HepG2 (cell line): ENCODE results near the gene TAS2R13. TPM values are rescaled to one million over a fixed set of nuclear protein-coding genes. Genes with fewer than 3 reads are reported as not detected.

Experiments used
- ATAC-seq: fragments of 200-7000 bp; cut with Tn5 transposase; 3 replicates; pipeline ENCODE4 v1.9.1; 2020; ENCODE audit warnings: mild to moderate bottlenecking, moderate library complexity
- BruUV-seq: library from RNA; stranded (reverse); fragments of 400-500 nt; replicated peaks from 2 replicates; lab custom pipeline; 2021; lab: Mats Ljungman, UMichigan
- CTCF ChIA-PET: fragments of 300-600 bp; formaldehyde crosslinking; extraction: SDS; loops from one replicate; lab custom pipeline; 2021; ENCODE audit warnings: low total read pairs, inconsistent platforms, low intra/inter-chr PET ratio; lab: Yijun Ruan, JAX
- POLR2A ChIA-PET: fragments of 350-600 bp; sonication (Branson Sonifier 250); formaldehyde crosslinking; loops from one replicate; lab custom pipeline; 2020; ENCODE audit warnings: antibody characterized with exemption, inconsistent platforms; lab: Yijun Ruan, JAX
- DNase-seq: peaks from one replicate; pipeline ENCODE4 v3.0.0-alpha.2; 2015; ENCODE audit warnings: low spot score
- FAIRE-seq: peaks from 3 replicates; lab custom pipeline; 2011; peaks lifted over from hg19 to GRCh38; lab: Jason Lieb, UNC
- H2AFZ ChIP-seq: one replicate; pipeline ENCODE4 v1.6.1; 2011; ENCODE audit warnings: low read length, inconsistent platforms
- H3K27ac ChIP-seq: fragments of 300-600 bp; 3 replicates; pipeline ENCODE4 v1.8.0; 2011; ENCODE audit warnings: mixed run types, mild to moderate bottlenecking, mixed read lengths, low read length, inconsistent platforms; ENCODE audit not compliant: insufficient read depth; ENCODE audit errors: extremely low read length
- H3K27me3 ChIP-seq, 2 experiments: fragments of 200-600 bp in 1 of 2; 2 replicates in 1 of 2; 3 replicates in 1 of 2; pipeline versions ENCODE4 v1.6.0 to v1.8.0; 2011; ENCODE audit warnings: low read length in 2 of 2, mild to moderate bottlenecking in 2 of 2, moderate library complexity in 2 of 2, inconsistent platforms in 1 of 2; ENCODE audit not compliant: insufficient read depth in 2 of 2, control insufficient read depth in 1 of 2
- H3K36me3 ChIP-seq, 2 experiments: fragments of 200-600 bp in 1 of 2; replicated peaks in 1 of 2; 2 replicates in 1 of 2; 3 replicates in 1 of 2; pipeline versions ENCODE4 v1.5.1 to v1.8.0; 2011; ENCODE audit warnings: low read length in 2 of 2, inconsistent platforms in 1 of 2; ENCODE audit not compliant: insufficient read depth in 2 of 2, control insufficient read depth in 1 of 2
- H3K4me1 ChIP-seq: 2 replicates; pipeline ENCODE4 v1.5.1; 2012; ENCODE audit warnings: low read length, inconsistent platforms; ENCODE audit not compliant: insufficient read depth
- H3K4me2 ChIP-seq: 2 replicates; pipeline ENCODE4 v1.6.0; 2011; ENCODE audit warnings: low read depth, low read length, inconsistent platforms
- H3K4me3 ChIP-seq, 3 experiments: fragments of 200-600 bp in 1 of 3; sonication (generic), shearing (Covaris generic) in 1 of 3; replicated peaks in 1 of 3; 2 replicates each; pipeline ENCODE4 v1.5.1; 2011 to 2016; ENCODE audit warnings: low read length in 3 of 3, inconsistent platforms in 2 of 3, low read depth in 2 of 3, mild to moderate bottlenecking in 2 of 3, control low read depth in 1 of 3, mixed read lengths in 1 of 3; ENCODE audit not compliant: insufficient read depth in 1 of 3
- H3K79me2 ChIP-seq: one replicate; pipeline ENCODE4 v1.6.1; 2011; ENCODE audit warnings: low read length, inconsistent platforms; ENCODE audit not compliant: insufficient read depth
- H3K9ac ChIP-seq: 2 replicates; pipeline ENCODE4 v1.6.0; 2011; ENCODE audit warnings: mild to moderate bottlenecking, low read depth, low read length, inconsistent platforms; ENCODE audit not compliant: insufficient read depth
- H3K9me3 ChIP-seq: 2 replicates; pipeline ENCODE4 v1.5.1; 2012; ENCODE audit warnings: mild to moderate bottlenecking, low read length
- H4K20me1 ChIP-seq: 2 replicates; pipeline ENCODE4 v1.6.0; 2011; ENCODE audit warnings: inconsistent platforms, mild to moderate bottlenecking, low read length, moderate library complexity; ENCODE audit not compliant: insufficient read depth
- ASH2L ChIP-seq: fragments of 300-600, 200-600 bp; sonication (generic); IDR thresholded peaks from 2 replicates; pipeline ENCODE4 v1.7.0; 2017; ENCODE audit warnings: low read depth, mild to moderate bottlenecking, moderate library complexity, mixed read lengths, low read length; ENCODE audit not compliant: insufficient read length
- ATF7 ChIP-seq, 2 experiments: fragments of 450-650 bp in 1 of 2; sonication (generic) in 1 of 2; formaldehyde crosslinking in 1 of 2; IDR thresholded peaks; 2 replicates each; pipeline versions ENCODE4 v1.4.0 to v1.6.1; 2016 to 2020; ENCODE audit warnings: antibody characterized with exemption in 1 of 2, mild to moderate bottlenecking in 1 of 2, missing genetic modification reagents in 1 of 2
- NR2F1 ChIP-seq, 2 experiments: fragments of 450-650 bp in 1 of 2; formaldehyde crosslinking in 1 of 2; IDR thresholded peaks; 2 replicates each; pipeline versions ENCODE4 v1.5.0 to v1.6.1; 2016 to 2020; ENCODE audit warnings: mild to moderate bottlenecking in 1 of 2, missing compliant biosample characterization in 1 of 2, missing genetic modification reagents in 1 of 2, moderate library complexity in 1 of 2
- in situ Hi-C: cut with HindIII; loops from 2 replicates; pipeline ENCODE4 v1.10.0; 2017; ENCODE audit warnings: low pct_unique_long_range_greater_than_20kb; ENCODE audit not compliant: extremely low pct_ligation_motif_present
- intact Hi-C: fragments of 100-400 bp; cut with micrococcal nuclease; formaldehyde crosslinking; loops from one replicate; pipeline ENCODE4 v1.10.0; 2022; ENCODE audit not compliant: unreplicated experiment
- polyA plus RNA-seq, 8 experiments: library from polyadenylated mRNA; depleted of rRNA in 3 of 8; stranded (reverse) in 7 of 8; unstranded in 1 of 8; fragments of >200 nt; fragmentation: Illumina TruSeq in 4 of 8; extraction: Trizol in 4 of 8; gene quantifications; 2 replicates each; pipeline versions ENCODE4 v1.2.1 to v1.2.3, GENCODE V29; 2011 to 2016; ENCODE audit warnings: low read depth in 4 of 8, missing spikeins in 1 of 8, mixed read lengths in 1 of 8; ENCODE audit not compliant: insufficient read depth in 1 of 8
- total RNA-seq, 5 experiments: library from RNA; depleted of rRNA; stranded (reverse); fragments of >200 nt; fragmentation: Illumina TruSeq; extraction: Trizol; gene quantifications; 2 replicates each; pipeline ENCODE4 v1.2.3, GENCODE V29; 2016; ENCODE audit warnings: low read depth in 1 of 5
- TF ChIP-seq, protein P1 (sequence below): sonication (generic); formaldehyde crosslinking; IDR thresholded peaks from 2 replicates; pipeline ENCODE4 v1.8.1; 2023; ENCODE audit warnings: mild to moderate bottlenecking, missing genetic modification reagents, borderline replicate concordance
- TF ChIP-seq, protein P2 (sequence below): sonication (generic); formaldehyde crosslinking; IDR thresholded peaks from 2 replicates; pipeline ENCODE4 v1.5.0; 2020; ENCODE audit warnings: mild to moderate bottlenecking, missing genetic modification reagents

The TAS2R13 gene
- total and polyA plus RNA-seq, 2 of the 13 experiments (the other 11 are each of a cell fraction or from before 2014, with no cell fraction given), result 0.33 to 1.3 TPM

GRCh38 chr12:10891937-10892336, 17.4 kb downstream of the TAS2R13 start (continued):
- TF ChIP-seq ASH2L (peak; percentile 88), NR2F1 (CRISPR knock-in tag; IDR thresholded peaks at IDR 0.05) (peak; percentile 48 to 52; a peak in 2 of 4 replicates)
- TF ChIP-seq, protein P1, sequence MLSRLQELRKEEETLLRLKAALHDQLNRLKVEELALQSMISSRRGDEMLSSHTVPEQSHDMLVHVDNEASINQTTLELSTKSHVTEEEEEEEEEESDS (CRISPR knock-in tag), result no peak

DNA sequence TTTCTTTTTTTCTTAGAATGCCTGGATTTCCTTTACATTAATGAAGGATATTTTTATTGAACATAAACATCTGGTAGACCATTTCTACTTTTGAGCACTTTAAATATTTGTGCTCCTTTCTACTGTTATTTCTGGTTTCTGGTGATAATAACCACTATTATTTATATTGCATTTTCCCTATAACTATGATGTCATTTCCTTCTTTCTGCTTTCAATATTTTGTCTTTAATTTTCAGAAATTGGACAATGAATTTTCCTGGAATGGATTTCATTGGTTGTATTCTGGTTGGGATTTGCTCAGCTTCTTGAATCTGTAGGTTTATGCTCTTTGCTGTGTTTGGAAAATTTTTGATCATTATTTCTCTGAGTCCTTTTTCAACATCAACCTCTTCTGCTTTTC, 20.1 kb downstream of the TAS2R13 start:
- peaks cover 68% of the 10 kb centered on the region for H3K4me1 ChIP-seq
- no peak for FAIRE-seq
- no peaks in the 10 kb centered on the region for H3K27me3 ChIP-seq
- peaks cover 0 to under 1% of the 10 kb centered on the region in 2 experiments; a peak in 1 of 5 replicates for H3K36me3 ChIP-seq
- TF ChIP-seq ATF7 (IDR thresholded peaks at IDR 0.05), result peak; percentile 89
- TF ChIP-seq ATF7 (CRISPR knock-in tag; IDR thresholded peaks at IDR 0.05), result no peak
- TF ChIP-seq, protein P2, sequence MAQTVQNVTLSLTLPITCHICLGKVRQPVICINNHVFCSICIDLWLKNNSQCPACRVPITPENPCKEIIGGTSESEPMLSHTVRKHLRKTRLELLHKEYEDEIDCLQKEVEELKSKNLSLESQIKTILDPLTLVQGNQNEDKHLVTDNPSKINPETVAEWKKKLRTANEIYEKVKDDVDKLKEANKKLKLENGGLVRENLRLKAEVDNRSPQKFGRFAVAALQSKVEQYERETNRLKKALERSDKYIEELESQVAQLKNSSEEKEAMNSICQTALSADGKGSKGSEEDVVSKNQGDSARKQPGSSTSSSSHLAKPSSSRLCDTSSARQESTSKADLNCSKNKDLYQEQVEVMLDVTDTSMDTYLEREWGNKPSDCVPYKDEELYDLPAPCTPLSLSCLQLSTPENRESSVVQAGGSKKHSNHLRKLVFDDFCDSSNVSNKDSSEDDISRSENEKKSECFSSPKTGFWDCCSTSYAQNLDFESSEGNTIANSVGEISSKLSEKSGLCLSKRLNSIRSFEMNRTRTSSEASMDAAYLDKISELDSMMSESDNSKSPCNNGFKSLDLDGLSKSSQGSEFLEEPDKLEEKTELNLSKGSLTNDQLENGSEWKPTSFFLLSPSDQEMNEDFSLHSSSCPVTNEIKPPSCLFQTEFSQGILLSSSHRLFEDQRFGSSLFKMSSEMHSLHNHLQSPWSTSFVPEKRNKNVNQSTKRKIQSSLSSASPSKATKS (CRISPR knock-in tag), result no peak
- TF ChIP-seq, all 625 proteins: peak for 1
- Histone ChIP-seq H3K4me2 (no peak overlapping the region), H3K9me3 (no peaks in the 10 kb centered on the region), H4K20me1 (no peaks in the 10 kb centered on the region), H3K9ac (no peak overlapping the region), H3K4me3 (no peak overlapping the region), H3K79me2 (no peaks in the 10 kb centered on the region), H2AFZ (no peak overlapping the region), H3K27ac (no peak overlapping the region)
- DNase-seq (no peak), ATAC-seq (no peak)
- intact Hi-C loops (no loop called here), in situ Hi-C loops (no loop called here)
- ChIA-PET CTCF (no interaction called here), POLR2A (no interaction called here)
- BruUV-seq, result no TSS peak
